Measurements from ENCODE around the gene AMIGO2.

Gene AMIGO2

DNA sequence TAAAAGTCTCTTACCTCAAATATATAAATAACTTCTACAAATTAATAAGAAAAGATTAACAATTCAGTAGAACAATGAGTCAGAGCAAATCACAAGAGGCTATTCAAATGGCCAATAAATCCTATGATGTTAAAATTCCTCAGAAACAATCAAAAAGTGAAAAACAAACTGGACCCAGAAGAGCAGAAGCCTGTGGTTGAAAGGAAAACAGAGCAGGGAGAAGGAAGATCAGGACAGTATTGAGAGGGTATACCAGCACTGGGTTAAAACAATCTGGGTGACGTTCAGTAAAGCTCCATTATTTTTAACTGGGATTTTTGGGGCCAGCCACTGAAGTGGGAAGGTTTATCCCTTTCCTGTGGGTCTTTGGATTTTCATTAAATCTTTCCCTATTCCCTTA, 40.0 kb downstream of the AMIGO2 start:
- Histone ChIP-seq H3K4me3 (ENCODE audit: low read depth, low read length) (no peak overlapping the region), H3K27me3 (replicated peaks) (no peaks in the 10 kb centered on the region), H3K36me3 (replicated peaks) (no peaks in the 10 kb centered on the region), H3K27ac (no peak overlapping the region)
- TF ChIP-seq, protein P1, sequence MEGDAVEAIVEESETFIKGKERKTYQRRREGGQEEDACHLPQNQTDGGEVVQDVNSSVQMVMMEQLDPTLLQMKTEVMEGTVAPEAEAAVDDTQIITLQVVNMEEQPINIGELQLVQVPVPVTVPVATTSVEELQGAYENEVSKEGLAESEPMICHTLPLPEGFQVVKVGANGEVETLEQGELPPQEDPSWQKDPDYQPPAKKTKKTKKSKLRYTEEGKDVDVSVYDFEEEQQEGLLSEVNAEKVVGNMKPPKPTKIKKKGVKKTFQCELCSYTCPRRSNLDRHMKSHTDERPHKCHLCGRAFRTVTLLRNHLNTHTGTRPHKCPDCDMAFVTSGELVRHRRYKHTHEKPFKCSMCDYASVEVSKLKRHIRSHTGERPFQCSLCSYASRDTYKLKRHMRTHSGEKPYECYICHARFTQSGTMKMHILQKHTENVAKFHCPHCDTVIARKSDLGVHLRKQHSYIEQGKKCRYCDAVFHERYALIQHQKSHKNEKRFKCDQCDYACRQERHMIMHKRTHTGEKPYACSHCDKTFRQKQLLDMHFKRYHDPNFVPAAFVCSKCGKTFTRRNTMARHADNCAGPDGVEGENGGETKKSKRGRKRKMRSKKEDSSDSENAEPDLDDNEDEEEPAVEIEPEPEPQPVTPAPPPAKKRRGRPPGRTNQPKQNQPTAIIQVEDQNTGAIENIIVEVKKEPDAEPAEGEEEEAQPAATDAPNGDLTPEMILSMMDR (IDR thresholded peaks at IDR 0.05; ENCODE audit: low read depth, low read length, missing control alignments): no peak
- no peak for DNase-seq
- in situ Hi-C loops (cut with HindIII; ENCODE audit: low pct_ligation_motif_present, low sequenced_read_pairs): loop anchor here (10.0 kb wide), 1 partner anchor 285 kb away; no protein-coding TSS in a partner anchor

DNA sequence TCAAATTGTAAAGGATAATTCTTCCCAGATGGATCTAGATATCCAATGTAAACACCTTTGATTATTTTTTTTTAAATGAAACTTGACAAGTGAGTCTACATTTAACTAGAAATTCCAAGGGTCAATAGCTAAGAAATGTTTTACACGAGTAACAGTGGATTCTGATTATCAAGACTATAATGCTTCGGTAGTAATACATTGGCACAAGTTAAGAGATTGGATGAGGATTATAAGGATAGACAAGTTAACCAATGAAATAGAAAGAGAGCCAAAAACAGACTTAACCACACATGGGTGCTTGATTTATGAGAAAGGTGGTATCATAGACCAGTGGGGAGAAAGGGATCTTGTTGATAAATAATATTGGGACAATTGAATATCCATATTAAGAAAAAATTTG, 40.7 kb downstream of the AMIGO2 start:
- H3K27ac ChIP-seq: no peak overlapping the region
- H3K36me3 ChIP-seq (replicated peaks): no peaks in the 10 kb centered on the region
- DNase-seq: no peak
- no peak overlapping the region for H3K4me3 ChIP-seq (ENCODE audit: low read depth, low read length)
- TF ChIP-seq, protein P1 (IDR thresholded peaks at IDR 0.05; ENCODE audit: low read depth, low read length, missing control alignments): no peak
- in situ Hi-C loops (cut with HindIII; ENCODE audit: low pct_ligation_motif_present, low sequenced_read_pairs): loop anchor here (10.0 kb wide), 1 partner anchor 286 kb away; no protein-coding TSS in a partner anchor
- H3K27me3 ChIP-seq (replicated peaks): no peaks in the 10 kb centered on the region

DNA sequence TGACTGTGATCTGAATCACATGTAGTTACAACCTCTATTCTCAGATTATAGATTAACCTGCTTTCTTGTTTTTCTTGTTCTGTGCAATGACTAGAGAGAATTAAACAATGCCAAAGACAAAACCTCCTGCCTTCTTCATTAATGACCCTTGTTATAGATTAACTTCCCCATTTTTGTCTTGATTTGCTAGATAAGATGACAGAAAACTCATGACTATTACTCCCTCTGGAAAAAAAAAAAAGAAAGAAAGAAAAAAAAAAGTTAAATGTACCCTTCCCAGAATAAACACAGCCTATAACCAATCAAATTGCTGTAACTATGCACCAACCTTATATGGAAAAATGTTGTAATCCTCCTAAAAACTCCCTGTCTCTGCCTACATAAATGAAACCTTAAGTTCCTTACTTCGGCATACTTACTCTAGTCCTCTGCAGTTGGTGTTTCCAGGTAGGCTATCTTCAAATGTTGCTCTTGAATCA, 41.5 kb downstream of the AMIGO2 start:
- Histone ChIP-seq H3K36me3 (replicated peaks) (no peaks in the 10 kb centered on the region), H3K27ac (no peak overlapping the region), H3K4me3 (ENCODE audit: low read depth, low read length) (no peak overlapping the region), H3K27me3 (replicated peaks) (no peaks in the 10 kb centered on the region)
- TF ChIP-seq, protein P1 (IDR thresholded peaks at IDR 0.05; ENCODE audit: low read depth, low read length, missing control alignments): no peak
- DNase-seq: no peak
- in situ Hi-C loops (cut with HindIII; ENCODE audit: low pct_ligation_motif_present, low sequenced_read_pairs): loop anchor here (10.0 kb wide), 1 partner anchor 286 kb away; no protein-coding TSS in a partner anchor

- TF ChIP-seq, protein P1 (IDR thresholded peaks at IDR 0.05; ENCODE audit: low read depth, low read length, missing control alignments): no peak
- in situ Hi-C loops (cut with HindIII; ENCODE audit: low pct_ligation_motif_present, low sequenced_read_pairs): loop anchor here (10.0 kb wide), 1 partner anchor 289 kb away; no protein-coding TSS in a partner anchor
- Histone ChIP-seq H3K27ac (no peak overlapping the region), H3K4me3 (ENCODE audit: low read depth, low read length) (no peak overlapping the region), H3K27me3 (replicated peaks) (no peaks in the 10 kb centered on the region), H3K36me3 (replicated peaks) (no peaks in the 10 kb centered on the region)
- no peak for DNase-seq
These were observed 44.3 kb downstream of the AMIGO2 start for GRCh38 chr12:47035484-47035883.

DNA sequence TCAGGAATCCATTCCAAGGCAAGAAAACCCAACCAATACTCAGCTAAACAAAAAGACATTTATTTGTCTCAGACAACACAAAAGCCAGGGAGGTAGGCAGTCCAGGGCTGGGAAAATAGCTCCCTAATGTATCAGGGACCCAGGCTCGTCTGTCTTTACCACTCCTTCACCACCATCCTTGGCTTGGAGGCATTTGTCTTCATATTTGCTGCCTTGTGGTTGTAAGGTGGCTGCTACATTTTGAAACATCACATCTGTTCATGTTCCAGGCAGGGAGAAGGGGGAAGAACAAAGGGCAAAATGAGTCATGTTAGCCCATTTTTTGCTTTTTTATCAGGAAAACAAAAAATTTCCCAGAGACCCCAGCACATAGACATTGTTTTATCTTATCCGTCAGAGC, 45.1 kb downstream of the AMIGO2 start:
- no peaks in the 10 kb centered on the region for H3K36me3 ChIP-seq (replicated peaks)
- H3K27ac ChIP-seq: no peak overlapping the region
- no peak for DNase-seq
- in situ Hi-C loops (cut with HindIII; ENCODE audit: low pct_ligation_motif_present, low sequenced_read_pairs): loop anchor here (10.0 kb wide), 1 partner anchor 290 kb away; no protein-coding TSS in a partner anchor
- no peak overlapping the region for H3K4me3 ChIP-seq (ENCODE audit: low read depth, low read length)
- no peaks in the 10 kb centered on the region for H3K27me3 ChIP-seq (replicated peaks)
- TF ChIP-seq, protein P1 (IDR thresholded peaks at IDR 0.05; ENCODE audit: low read depth, low read length, missing control alignments): no peak
